Prostate gland (tissue), 2 donors: ENCODE results near the gene DMWD. TPM values are rescaled to one million over a fixed set of nuclear protein-coding genes. Genes with fewer than 3 reads are reported as not detected.
A peak's percentile ranks its signal among the peaks of the same experiment; 100 is the strongest.

Experiments used
- DNase-seq: peaks from one replicate; pipeline ENCODE4 v3.0.0-alpha.2; 2019; ENCODE audit warnings: low spot score
- H3K27ac ChIP-seq, 2 donors: fragments of 200-600 bp; sonication (generic); 2 replicates each; pipeline ENCODE4 v1.5.1; 2017 to 2019
- H3K27me3 ChIP-seq: fragments of 200-600 bp; sonication (generic); replicated peaks from 2 replicates; pipeline ENCODE4 v1.5.1; 2019; ENCODE audit not compliant: insufficient read depth
- H3K36me3 ChIP-seq, 2 donors: fragments of 200-600 bp; sonication (generic); 1 replicate in 1 of 2; 2 replicates in 1 of 2; pipeline versions ENCODE4 v1.5.1 to v1.8.1; 2017 to 2019
- H3K4me1 ChIP-seq: fragments of 200-600 bp; sonication (generic); replicated peaks from 2 replicates; pipeline ENCODE4 v1.5.1; 2019
- H3K4me3 ChIP-seq, 2 donors: fragments of 200-600 bp; sonication (generic); 2 replicates each; pipeline ENCODE4 v1.5.1; 2017 to 2019
- H3K9me3 ChIP-seq: fragments of 200-600 bp; sonication (generic); 2 replicates; pipeline ENCODE4 v1.5.1; 2017
- CTCF ChIP-seq, 4 experiments: fragments of 200-600 bp in 2 of 4; fragments of 450-650 bp in 2 of 4; sonication (generic) in 2 of 4; IDR thresholded peaks; 1 replicate in 3 of 4; 2 replicates in 1 of 4; pipeline ENCODE4 v1.5.1; 2016 to 2019; ENCODE audit warnings: antibody characterized with exemption in 4 of 4, mild to moderate bottlenecking in 2 of 4, moderate library complexity in 2 of 4
- POLR2A ChIP-seq: fragments of 450-650 bp; IDR thresholded peaks from one replicate; pipeline ENCODE4 v1.6.1; 2016; ENCODE audit warnings: antibody characterized with exemption, mild to moderate bottlenecking
- POLR2AphosphoS5 ChIP-seq: sonication (generic); formaldehyde crosslinking; IDR thresholded peaks from one replicate; pipeline ENCODE4 v1.6.1; 2017; ENCODE audit warnings: antibody characterized with exemption
- WGBS: methylation state at CpG from one replicate; pipeline ENCODE4 v1.1.5; 2018; 5-methylcytosine and 5-hydroxymethylcytosine counted together
- intact Hi-C: fragments of 100-400 bp; cut with DNase I; formaldehyde crosslinking; loops from one replicate; pipeline ENCODE4 v1.14.2; 2022
- total RNA-seq, 2 donors: library from RNA; depleted of rRNA; stranded (reverse); fragments of >200 nt; gene quantifications; one replicate each; pipeline ENCODE4 v1.1.0, GENCODE V29; 2016

Gene DMWD
- total RNA-seq, 2 donors from 2014 or later, result 35.5 to 96.7 TPM

GRCh38 chr19:45824041-45824471, 31.4 kb upstream of the DMWD start:
- TF ChIP-seq CTCF (IDR thresholded peaks at IDR 0.05) (no peak), POLR2AphosphoS5 (no peak), POLR2A (no peak)
- H3K9me3 ChIP-seq, result no peaks in the 10 kb centered on the region
- H3K27me3 ChIP-seq, result no peaks in the 10 kb centered on the region
- WGBS, result 32% methylated on average over 12 of the region's 12 CpGs
- peak overlapping the region in 1 of 2 donors; percentile 8 for H3K27ac ChIP-seq
- intact Hi-C loops, result no loop called here
- H3K4me1 ChIP-seq, result peaks cover 9% of the 10 kb centered on the region
- DNase-seq, result peak; percentile 59
- H3K4me3 ChIP-seq, result no peak overlapping the region
- H3K36me3 ChIP-seq, result peaks cover 19 to 21% of the 10 kb centered on the region in 2 donors

- TF ChIP-seq POLR2AphosphoS5 (no peak), CTCF (IDR thresholded peaks at IDR 0.05) (no peak), POLR2A (no peak)
- 93% methylated on average over 12 of the region's 12 CpGs for WGBS
- Histone ChIP-seq H3K4me1 (peaks cover 9% of the 10 kb centered on the region), H3K4me3 (no peak overlapping the region), H3K27me3 (no peaks in the 10 kb centered on the region), H3K27ac (no peak overlapping the region), H3K9me3 (no peaks in the 10 kb centered on the region), H3K36me3 (peaks cover 14 to 17% of the 10 kb centered on the region in 2 donors)
- intact Hi-C loops, result no loop called here
- DNase-seq, result no peak
Observed at GRCh38 chr19:45823182-45823581, 30.5 kb upstream of the DMWD start.

- DNase-seq, result no peak
- TF ChIP-seq POLR2AphosphoS5, result no peak
- TF ChIP-seq CTCF (IDR thresholded peaks at IDR 0.05), result no peak
- Histone ChIP-seq H3K4me1 (peaks cover 9% of the 10 kb centered on the region), H3K4me3 (no peak overlapping the region), H3K27me3 (no peaks in the 10 kb centered on the region), H3K36me3 (peaks cover 14% of the 10 kb centered on the region in 2 donors), H3K9me3 (no peaks in the 10 kb centered on the region), H3K27ac (no peak overlapping the region)
- intact Hi-C loops, result no loop called here
- WGBS, result 96% methylated on average over 5 of the region's 5 CpGs
Observed at GRCh38 chr19:45822716-45823115, 30.1 kb upstream of the DMWD start.

GRCh38 chr19:45821570-45821969, 28.9 kb upstream of the DMWD start:
- TF ChIP-seq POLR2A (no peak), POLR2AphosphoS5 (no peak), CTCF (IDR thresholded peaks at IDR 0.05) (no peak)
- peaks cover 9% of the 10 kb centered on the region for H3K4me1 ChIP-seq
- no peak overlapping the region for H3K4me3 ChIP-seq
- H3K9me3 ChIP-seq, result no peaks in the 10 kb centered on the region
- no peak for DNase-seq
- H3K27ac ChIP-seq, result no peak overlapping the region
- WGBS, result 74% methylated on average over 10 of the region's 10 CpGs
- peaks cover 6% of the 10 kb centered on the region in 2 donors for H3K36me3 ChIP-seq
- intact Hi-C loops, result no loop called here
- H3K27me3 ChIP-seq, result no peaks in the 10 kb centered on the region

- H3K27me3 ChIP-seq, result no peaks in the 10 kb centered on the region
- intact Hi-C loops, result no loop called here
- H3K4me3 ChIP-seq, result no peak overlapping the region
- 76% methylated on average over 8 of the region's 8 CpGs for WGBS
- TF ChIP-seq CTCF (IDR thresholded peaks at IDR 0.05) (no peak), POLR2A (no peak), POLR2AphosphoS5 (no peak)
- DNase-seq, result no peak
- no peaks in the 10 kb centered on the region for H3K9me3 ChIP-seq
- H3K36me3 ChIP-seq, result peaks cover 4 to 6% of the 10 kb centered on the region in 2 donors
- H3K27ac ChIP-seq, result no peak overlapping the region
- H3K4me1 ChIP-seq, result peaks cover 9% of the 10 kb centered on the region
Observed at GRCh38 chr19:45821103-45821521, 28.5 kb upstream of the DMWD start.
